ENCODE results near the gene TRAM2. TPM values are rescaled to one million over a fixed set of nuclear protein-coding genes. Genes with fewer than 3 reads are reported as not detected.

Gene TRAM2
- total RNA-seq, 1 donor from 2014 or later = 24.3 TPM

- peak; percentile 65 for DNase-seq (ENCODE audit: low spot score)
Measured at GRCh38 chr6:52570291-52570700, 6.6 kb downstream of the TRAM2 start.

GRCh38 chr6:52568320-52568719, 8.5 kb downstream of the TRAM2 start:
- peak; percentile 54 for DNase-seq (ENCODE audit: low spot score)

- no peak for DNase-seq (ENCODE audit: low spot score)
Measured at GRCh38 chr6:52566853-52567279, 10.0 kb downstream of the TRAM2 start.

- no peak for DNase-seq (ENCODE audit: low spot score)
Measured at GRCh38 chr6:52566201-52566600, 10.7 kb downstream of the TRAM2 start.

GRCh38 chr6:52564856-52565255, 12.0 kb downstream of the TRAM2 start:
- DNase-seq (ENCODE audit: low spot score) = no peak

GRCh38 chr6:52562911-52563310, 13.9 kb downstream of the TRAM2 start:
- no peak for DNase-seq (ENCODE audit: low spot score)

GRCh38 chr6:52560462-52560861, 16.4 kb downstream of the TRAM2 start:
- DNase-seq (ENCODE audit: low spot score) = no peak

GRCh38 chr6:52558266-52559000, 18.4 kb downstream of the TRAM2 start:
- no peak for DNase-seq (ENCODE audit: low spot score)

GRCh38 chr6:52557389-52558265, 19.2 kb downstream of the TRAM2 start:
- peak; percentile 81 for DNase-seq (ENCODE audit: low spot score)

- no peak for DNase-seq (ENCODE audit: low spot score)
Measured at GRCh38 chr6:52555518-52556233, 21.2 kb downstream of the TRAM2 start.

GRCh38 chr6:52554684-52555280, 22.1 kb downstream of the TRAM2 start:
- no peak for DNase-seq (ENCODE audit: low spot score)

- no peak for DNase-seq (ENCODE audit: low spot score)
Measured at GRCh38 chr6:52553719-52554118, 23.1 kb downstream of the TRAM2 start.

- no peak for DNase-seq (ENCODE audit: low spot score)
Measured at GRCh38 chr6:52553158-52553557, 23.7 kb downstream of the TRAM2 start.

GRCh38 chr6:52552278-52552643, 24.6 kb downstream of the TRAM2 start:
- no peak for DNase-seq (ENCODE audit: low spot score)

- peak; percentile 61 for DNase-seq (ENCODE audit: low spot score)
Measured at GRCh38 chr6:52551483-52552277, 25.2 kb downstream of the TRAM2 start.

- no peak for DNase-seq (ENCODE audit: low spot score)
Measured at GRCh38 chr6:52550870-52551269, 26.0 kb downstream of the TRAM2 start.

- DNase-seq (ENCODE audit: low spot score) = no peak
Measured at GRCh38 chr6:52550014-52550575, 26.8 kb downstream of the TRAM2 start.

- no peak for DNase-seq (ENCODE audit: low spot score)
Measured at GRCh38 chr6:52549428-52549827, 27.4 kb downstream of the TRAM2 start.

GRCh38 chr6:52548999-52549398, 27.9 kb downstream of the TRAM2 start:
- no peak for DNase-seq (ENCODE audit: low spot score)

GRCh38 chr6:52548353-52548713, 28.5 kb downstream of the TRAM2 start:
- DNase-seq (ENCODE audit: low spot score) = no peak
